Measurements from ENCODE around the gene CBY1. TPM values are rescaled to one million over a fixed set of nuclear protein-coding genes. Genes with fewer than 3 reads are reported as not detected.

Gene CBY1
- total and polyA plus RNA-seq, 4 donors = 6.3 to 14.9 (median 8.9) TPM

GRCh38 chr22:38681582-38682335, 25.3 kb downstream of the CBY1 start, which contains the start of gene TOMM22:
TSS of gene TOMM22 (plus strand) at chr22:38681957. CDS start at chr22:38681979, 22 bp downstream.
- peaks cover 4 to 34% (median 11%) of the 10 kb centered on the region in 4 donors for H3K36me3 ChIP-seq (ENCODE audit: control insufficient read depth in 4 of 4, insufficient read depth in 3 of 4, low read depth in 1 of 4, low read length in 3 of 4)
- under 1% methylated on average over 60 of the region's 60 CpGs for WGBS
- H3K4me1 ChIP-seq (ENCODE audit: control insufficient read depth in 4 of 4, insufficient read depth in 4 of 4, low read length in 3 of 4) = peaks cover 2 to 11% (median 8%) of the 10 kb centered on the region in 4 donors
- no peaks in the 10 kb centered on the region for H3K9me3 ChIP-seq (ENCODE audit: control insufficient read depth in 4 of 4, low read length in 3 of 4)
- H3K9ac ChIP-seq (ENCODE audit: low read depth in 1 of 2, low read length in 2 of 2) = peak within 1 kb of the TSS; percentile 85 to 89
- H3K4me3 ChIP-seq (ENCODE audit: low read depth in 1 of 3, low read length in 3 of 3) = peak within 1 kb of the TSS; percentile 65 to 100 (median 74)
- peak in 1 of 2 donors; percentile 13 for TF ChIP-seq RXRA (IDR thresholded peaks at IDR 0.05)
- TF ChIP-seq, protein P1, sequence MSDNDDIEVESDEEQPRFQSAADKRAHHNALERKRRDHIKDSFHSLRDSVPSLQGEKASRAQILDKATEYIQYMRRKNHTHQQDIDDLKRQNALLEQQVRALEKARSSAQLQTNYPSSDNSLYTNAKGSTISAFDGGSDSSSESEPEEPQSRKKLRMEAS (IDR thresholded peaks at IDR 0.05) = peak; percentile 67
- TF ChIP-seq, protein P2, sequence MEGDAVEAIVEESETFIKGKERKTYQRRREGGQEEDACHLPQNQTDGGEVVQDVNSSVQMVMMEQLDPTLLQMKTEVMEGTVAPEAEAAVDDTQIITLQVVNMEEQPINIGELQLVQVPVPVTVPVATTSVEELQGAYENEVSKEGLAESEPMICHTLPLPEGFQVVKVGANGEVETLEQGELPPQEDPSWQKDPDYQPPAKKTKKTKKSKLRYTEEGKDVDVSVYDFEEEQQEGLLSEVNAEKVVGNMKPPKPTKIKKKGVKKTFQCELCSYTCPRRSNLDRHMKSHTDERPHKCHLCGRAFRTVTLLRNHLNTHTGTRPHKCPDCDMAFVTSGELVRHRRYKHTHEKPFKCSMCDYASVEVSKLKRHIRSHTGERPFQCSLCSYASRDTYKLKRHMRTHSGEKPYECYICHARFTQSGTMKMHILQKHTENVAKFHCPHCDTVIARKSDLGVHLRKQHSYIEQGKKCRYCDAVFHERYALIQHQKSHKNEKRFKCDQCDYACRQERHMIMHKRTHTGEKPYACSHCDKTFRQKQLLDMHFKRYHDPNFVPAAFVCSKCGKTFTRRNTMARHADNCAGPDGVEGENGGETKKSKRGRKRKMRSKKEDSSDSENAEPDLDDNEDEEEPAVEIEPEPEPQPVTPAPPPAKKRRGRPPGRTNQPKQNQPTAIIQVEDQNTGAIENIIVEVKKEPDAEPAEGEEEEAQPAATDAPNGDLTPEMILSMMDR (IDR thresholded peaks at IDR 0.05; ENCODE audit: low read depth, low read length, missing input control) = peak; percentile 40
- peak; percentile 33 for TF ChIP-seq NR2F2 (IDR thresholded peaks at IDR 0.05)
- TF ChIP-seq FOXA2 (IDR thresholded peaks at IDR 0.05) = peak; percentile 12
- TF ChIP-seq FOXA1 (IDR thresholded peaks at IDR 0.05) = peak; percentile 35
- TF ChIP-seq ATF3 (IDR thresholded peaks at IDR 0.05) = no peak
- peak in 1 of 2 donors; percentile 57 for TF ChIP-seq EGR1 (IDR thresholded peaks at IDR 0.05; ENCODE audit: low read depth in 2 of 2)
- TF ChIP-seq, protein P3, sequence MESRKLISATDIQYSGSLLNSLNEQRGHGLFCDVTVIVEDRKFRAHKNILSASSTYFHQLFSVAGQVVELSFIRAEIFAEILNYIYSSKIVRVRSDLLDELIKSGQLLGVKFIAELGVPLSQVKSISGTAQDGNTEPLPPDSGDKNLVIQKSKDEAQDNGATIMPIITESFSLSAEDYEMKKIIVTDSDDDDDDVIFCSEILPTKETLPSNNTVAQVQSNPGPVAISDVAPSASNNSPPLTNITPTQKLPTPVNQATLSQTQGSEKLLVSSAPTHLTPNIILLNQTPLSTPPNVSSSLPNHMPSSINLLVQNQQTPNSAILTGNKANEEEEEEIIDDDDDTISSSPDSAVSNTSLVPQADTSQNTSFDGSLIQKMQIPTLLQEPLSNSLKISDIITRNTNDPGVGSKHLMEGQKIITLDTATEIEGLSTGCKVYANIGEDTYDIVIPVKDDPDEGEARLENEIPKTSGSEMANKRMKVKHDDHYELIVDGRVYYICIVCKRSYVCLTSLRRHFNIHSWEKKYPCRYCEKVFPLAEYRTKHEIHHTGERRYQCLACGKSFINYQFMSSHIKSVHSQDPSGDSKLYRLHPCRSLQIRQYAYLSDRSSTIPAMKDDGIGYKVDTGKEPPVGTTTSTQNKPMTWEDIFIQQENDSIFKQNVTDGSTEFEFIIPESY (IDR thresholded peaks at IDR 0.05) = peak; percentile 46
- peak; percentile 30 for TF ChIP-seq HNF4G (IDR thresholded peaks at IDR 0.05)
- peak; percentile 69 for TF ChIP-seq SP1 (IDR thresholded peaks at IDR 0.05)
- TF ChIP-seq GABPA (IDR thresholded peaks at IDR 0.05 in 1 of 2, conservative IDR thresholded peaks at IDR 0.05 in 1 of 2) = peak; percentile 86 to 99
- peak in 1 of 2 donors; percentile 88 for TF ChIP-seq HNF4A (conservative IDR thresholded peaks at IDR 0.05)
- TF ChIP-seq TAF1 (conservative IDR thresholded peaks at IDR 0.05) = no peak
- TF ChIP-seq JUND (IDR thresholded peaks at IDR 0.05) = no peak
- peak; percentile 63 to 73 for TF ChIP-seq RAD21 (IDR thresholded peaks at IDR 0.05)
- peak; percentile 99 for TF ChIP-seq YY1 (IDR thresholded peaks at IDR 0.05)
- TF ChIP-seq, protein P4, sequence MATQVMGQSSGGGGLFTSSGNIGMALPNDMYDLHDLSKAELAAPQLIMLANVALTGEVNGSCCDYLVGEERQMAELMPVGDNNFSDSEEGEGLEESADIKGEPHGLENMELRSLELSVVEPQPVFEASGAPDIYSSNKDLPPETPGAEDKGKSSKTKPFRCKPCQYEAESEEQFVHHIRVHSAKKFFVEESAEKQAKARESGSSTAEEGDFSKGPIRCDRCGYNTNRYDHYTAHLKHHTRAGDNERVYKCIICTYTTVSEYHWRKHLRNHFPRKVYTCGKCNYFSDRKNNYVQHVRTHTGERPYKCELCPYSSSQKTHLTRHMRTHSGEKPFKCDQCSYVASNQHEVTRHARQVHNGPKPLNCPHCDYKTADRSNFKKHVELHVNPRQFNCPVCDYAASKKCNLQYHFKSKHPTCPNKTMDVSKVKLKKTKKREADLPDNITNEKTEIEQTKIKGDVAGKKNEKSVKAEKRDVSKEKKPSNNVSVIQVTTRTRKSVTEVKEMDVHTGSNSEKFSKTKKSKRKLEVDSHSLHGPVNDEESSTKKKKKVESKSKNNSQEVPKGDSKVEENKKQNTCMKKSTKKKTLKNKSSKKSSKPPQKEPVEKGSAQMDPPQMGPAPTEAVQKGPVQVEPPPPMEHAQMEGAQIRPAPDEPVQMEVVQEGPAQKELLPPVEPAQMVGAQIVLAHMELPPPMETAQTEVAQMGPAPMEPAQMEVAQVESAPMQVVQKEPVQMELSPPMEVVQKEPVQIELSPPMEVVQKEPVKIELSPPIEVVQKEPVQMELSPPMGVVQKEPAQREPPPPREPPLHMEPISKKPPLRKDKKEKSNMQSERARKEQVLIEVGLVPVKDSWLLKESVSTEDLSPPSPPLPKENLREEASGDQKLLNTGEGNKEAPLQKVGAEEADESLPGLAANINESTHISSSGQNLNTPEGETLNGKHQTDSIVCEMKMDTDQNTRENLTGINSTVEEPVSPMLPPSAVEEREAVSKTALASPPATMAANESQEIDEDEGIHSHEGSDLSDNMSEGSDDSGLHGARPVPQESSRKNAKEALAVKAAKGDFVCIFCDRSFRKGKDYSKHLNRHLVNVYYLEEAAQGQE (IDR thresholded peaks at IDR 0.05) = peak; percentile 76
- peak within 1 kb of the TSS; percentile 65 to 74 for H3K27ac ChIP-seq (ENCODE audit: low read depth in 1 of 2, low read length in 2 of 2)
- no peaks in the 10 kb centered on the region for H3K27me3 ChIP-seq (ENCODE audit: control insufficient read depth in 4 of 4, insufficient read depth in 4 of 4, low read length in 3 of 4)
- peak; percentile 90 for DNase-seq (ENCODE audit: low spot score)
